Activated CD4-positive, alpha-beta T cell treated with anti-CD3 and anti-CD28 coated beads, Interleukin-2, amount 10 ng/mL, durations not matched to agents 7 days and 5 days (primary cell): ENCODE data around the gene SPOCK1. TPM values are rescaled to one million over a fixed set of nuclear protein-coding genes. Genes with fewer than 3 reads are reported as not detected.

Experiments
- CTCF ChIA-PET: fragments of 350-600 bp; sonication (Branson Sonifier 250); formaldehyde crosslinking; loops from one replicate; lab custom pipeline; 2021; ENCODE audit warnings: antibody characterized with exemption; lab: Charles Lee
- POLR2A ChIA-PET: fragments of 350-600 bp; sonication (Branson Sonifier 250); formaldehyde crosslinking; loops from one replicate; lab custom pipeline; 2021; ENCODE audit warnings: antibody characterized with exemption; lab: Charles Lee
- DNase-seq: peaks from one replicate; pipeline ENCODE4 v3.0.0-alpha.2; 2020
- H3K27ac Mint-ChIP-seq: one replicate; pipeline ENCODE4 v1.8.0; 2021; ENCODE audit warnings: mild to moderate bottlenecking, moderate library complexity, mixed read lengths
- H3K27me3 Mint-ChIP-seq: one replicate; pipeline ENCODE4 v1.8.0; 2021; ENCODE audit warnings: mixed read lengths
- H3K36me3 Mint-ChIP-seq: one replicate; pipeline ENCODE4 v1.8.0; 2021; ENCODE audit warnings: low read depth, mixed read lengths
- H3K4me1 Mint-ChIP-seq: one replicate; pipeline ENCODE4 v1.8.0; 2021; ENCODE audit warnings: mixed read lengths
- H3K4me3 Mint-ChIP-seq: one replicate; pipeline ENCODE4 v1.8.0; 2021; ENCODE audit warnings: mild to moderate bottlenecking, moderate library complexity, mixed read lengths
- H3K9me3 Mint-ChIP-seq: one replicate; pipeline ENCODE4 v1.8.0; 2021; ENCODE audit warnings: mixed read lengths
- total RNA-seq, 2 experiments: library from RNA; stranded (reverse); gene quantifications; one replicate each; pipeline ENCODE4 v1.2.3, GENCODE V29; 2021

Gene SPOCK1
- total RNA-seq, 2 experiments from 2014 or later: 0.15 to 0.31 TPM

GRCh38 chr5:137182576-137182975, 316.6 kb downstream of the SPOCK1 start:
- no peaks in the 10 kb centered on the region for H3K9me3 Mint-ChIP-seq
- ChIA-PET POLR2A (no interaction called here), CTCF (no interaction called here)
- peaks cover 2% of the 10 kb centered on the region for H3K27me3 Mint-ChIP-seq
- no peak overlapping the region for H3K27ac Mint-ChIP-seq
- no peak for DNase-seq
- no peak overlapping the region for H3K4me3 Mint-ChIP-seq
- no peaks in the 10 kb centered on the region for H3K36me3 Mint-ChIP-seq
- H3K4me1 Mint-ChIP-seq: no peaks in the 10 kb centered on the region

GRCh38 chr5:137181667-137182066, 317.5 kb downstream of the SPOCK1 start:
- no peak for DNase-seq
- CTCF ChIA-PET: no interaction called here
- H3K27ac Mint-ChIP-seq: no peak overlapping the region
- no peaks in the 10 kb centered on the region for H3K27me3 Mint-ChIP-seq
- no peaks in the 10 kb centered on the region for H3K36me3 Mint-ChIP-seq
- H3K4me3 Mint-ChIP-seq: no peak overlapping the region
- POLR2A ChIA-PET: no interaction called here
- no peaks in the 10 kb centered on the region for H3K4me1 Mint-ChIP-seq
- H3K9me3 Mint-ChIP-seq: no peaks in the 10 kb centered on the region

- H3K27me3 Mint-ChIP-seq: no peaks in the 10 kb centered on the region
- ChIA-PET CTCF (no interaction called here), POLR2A (no interaction called here)
- H3K4me3 Mint-ChIP-seq: no peak overlapping the region
- H3K27ac Mint-ChIP-seq: no peak overlapping the region
- DNase-seq: no peak
- no peaks in the 10 kb centered on the region for H3K9me3 Mint-ChIP-seq
- no peaks in the 10 kb centered on the region for H3K4me1 Mint-ChIP-seq
- H3K36me3 Mint-ChIP-seq: no peaks in the 10 kb centered on the region
These were observed 319.9 kb downstream of the SPOCK1 start for GRCh38 chr5:137179203-137179602.

GRCh38 chr5:137176609-137177008, 322.5 kb downstream of the SPOCK1 start:
- Mint-ChIP-seq H3K27ac (no peak overlapping the region), H3K4me1 (no peaks in the 10 kb centered on the region), H3K27me3 (no peaks in the 10 kb centered on the region), H3K4me3 (no peak overlapping the region), H3K9me3 (no peaks in the 10 kb centered on the region), H3K36me3 (no peaks in the 10 kb centered on the region)
- ChIA-PET CTCF (no interaction called here), POLR2A (no interaction called here)
- DNase-seq: no peak

GRCh38 chr5:137176126-137176525, 323.0 kb downstream of the SPOCK1 start:
- H3K27me3 Mint-ChIP-seq: no peaks in the 10 kb centered on the region
- no peak for DNase-seq
- H3K4me1 Mint-ChIP-seq: no peaks in the 10 kb centered on the region
- no peak overlapping the region for H3K27ac Mint-ChIP-seq
- CTCF ChIA-PET: no interaction called here
- H3K36me3 Mint-ChIP-seq: no peaks in the 10 kb centered on the region
- no peaks in the 10 kb centered on the region for H3K9me3 Mint-ChIP-seq
- POLR2A ChIA-PET: no interaction called here
- no peak overlapping the region for H3K4me3 Mint-ChIP-seq

- Mint-ChIP-seq H3K27ac (no peak overlapping the region), H3K4me1 (no peaks in the 10 kb centered on the region), H3K36me3 (no peaks in the 10 kb centered on the region), H3K27me3 (no peaks in the 10 kb centered on the region), H3K9me3 (no peaks in the 10 kb centered on the region), H3K4me3 (no peak overlapping the region)
- no peak for DNase-seq
- ChIA-PET CTCF (no interaction called here), POLR2A (no interaction called here)
These were observed 324.9 kb downstream of the SPOCK1 start for GRCh38 chr5:137174196-137174595.

GRCh38 chr5:137172258-137172657, 326.9 kb downstream of the SPOCK1 start:
- H3K4me1 Mint-ChIP-seq: no peaks in the 10 kb centered on the region
- CTCF ChIA-PET: no interaction called here
- DNase-seq: no peak
- peaks cover 7% of the 10 kb centered on the region for H3K27me3 Mint-ChIP-seq
- POLR2A ChIA-PET: no interaction called here
- no peaks in the 10 kb centered on the region for H3K36me3 Mint-ChIP-seq
- H3K27ac Mint-ChIP-seq: no peak overlapping the region
- no peaks in the 10 kb centered on the region for H3K9me3 Mint-ChIP-seq
- no peak overlapping the region for H3K4me3 Mint-ChIP-seq

GRCh38 chr5:137167187-137167586, 331.9 kb downstream of the SPOCK1 start:
- H3K36me3 Mint-ChIP-seq: no peaks in the 10 kb centered on the region
- no peaks in the 10 kb centered on the region for H3K9me3 Mint-ChIP-seq
- no peak for DNase-seq
- no peak overlapping the region for H3K27ac Mint-ChIP-seq
- ChIA-PET POLR2A (no interaction called here), CTCF (no interaction called here)
- H3K4me1 Mint-ChIP-seq: no peaks in the 10 kb centered on the region
- H3K27me3 Mint-ChIP-seq: peaks cover 7% of the 10 kb centered on the region
- no peak overlapping the region for H3K4me3 Mint-ChIP-seq

GRCh38 chr5:137164961-137165360, 334.2 kb downstream of the SPOCK1 start:
- H3K4me1 Mint-ChIP-seq: no peaks in the 10 kb centered on the region
- ChIA-PET POLR2A (no interaction called here), CTCF (no interaction called here)
- H3K27me3 Mint-ChIP-seq: peaks cover 7% of the 10 kb centered on the region
- H3K9me3 Mint-ChIP-seq: peaks cover 1% of the 10 kb centered on the region
- no peak overlapping the region for H3K4me3 Mint-ChIP-seq
- no peak overlapping the region for H3K27ac Mint-ChIP-seq
- DNase-seq: no peak
- no peaks in the 10 kb centered on the region for H3K36me3 Mint-ChIP-seq

- Mint-ChIP-seq H3K4me1 (no peaks in the 10 kb centered on the region), H3K27me3 (peaks cover 7% of the 10 kb centered on the region), H3K9me3 (peaks cover 2% of the 10 kb centered on the region), H3K36me3 (no peaks in the 10 kb centered on the region), H3K4me3 (no peak overlapping the region), H3K27ac (no peak overlapping the region)
- ChIA-PET POLR2A (no interaction called here), CTCF (no interaction called here)
- DNase-seq: no peak
These were observed 334.6 kb downstream of the SPOCK1 start for GRCh38 chr5:137164536-137164935.

- H3K27ac Mint-ChIP-seq: no peak overlapping the region
- ChIA-PET POLR2A (no interaction called here), CTCF (interaction anchor here (0.6 kb wide), 1 partner anchor 267 kb away, joined by 4 read pairs; no protein-coding TSS in a partner anchor)
- H3K36me3 Mint-ChIP-seq: no peaks in the 10 kb centered on the region
- H3K27me3 Mint-ChIP-seq: no peaks in the 10 kb centered on the region
- DNase-seq: no peak
- H3K4me3 Mint-ChIP-seq: no peak overlapping the region
- H3K4me1 Mint-ChIP-seq: no peaks in the 10 kb centered on the region
- H3K9me3 Mint-ChIP-seq: peaks cover 2% of the 10 kb centered on the region
These were observed 340.4 kb downstream of the SPOCK1 start for GRCh38 chr5:137158691-137159090.

- Mint-ChIP-seq H3K4me1 (no peaks in the 10 kb centered on the region), H3K27ac (no peak overlapping the region), H3K4me3 (no peak overlapping the region), H3K27me3 (no peaks in the 10 kb centered on the region), H3K36me3 (no peaks in the 10 kb centered on the region), H3K9me3 (peaks cover 2% of the 10 kb centered on the region)
- DNase-seq: no peak
- POLR2A ChIA-PET: no interaction called here
- CTCF ChIA-PET: no interaction called here
These were observed 342.9 kb downstream of the SPOCK1 start for GRCh38 chr5:137156180-137156579.

- H3K27me3 Mint-ChIP-seq: no peaks in the 10 kb centered on the region
- DNase-seq: no peak
- H3K36me3 Mint-ChIP-seq: no peaks in the 10 kb centered on the region
- ChIA-PET CTCF (no interaction called here), POLR2A (no interaction called here)
- H3K27ac Mint-ChIP-seq: no peak overlapping the region
- H3K4me3 Mint-ChIP-seq: no peak overlapping the region
- peaks cover 2% of the 10 kb centered on the region for H3K9me3 Mint-ChIP-seq
- H3K4me1 Mint-ChIP-seq: no peaks in the 10 kb centered on the region
These were observed 343.7 kb downstream of the SPOCK1 start for GRCh38 chr5:137155261-137156000.

- Mint-ChIP-seq H3K27ac (no peak overlapping the region), H3K36me3 (no peaks in the 10 kb centered on the region), H3K9me3 (no peaks in the 10 kb centered on the region), H3K4me1 (no peaks in the 10 kb centered on the region), H3K4me3 (no peak overlapping the region), H3K27me3 (no peaks in the 10 kb centered on the region)
- ChIA-PET CTCF (no interaction called here), POLR2A (no interaction called here)
- DNase-seq: no peak
These were observed 346.5 kb downstream of the SPOCK1 start for GRCh38 chr5:137152616-137153015.
